K562 (cell line): ENCODE measurements around the gene CDC42SE2. TPM values are rescaled to one million over a fixed set of nuclear protein-coding genes. Genes with fewer than 3 reads are reported as not detected.

Experiments used
- ATAC-seq: fragments of 200-7000 bp; cut with Tn5 transposase; 3 replicates; pipeline ENCODE4 v1.9.1; 2020; ENCODE audit warnings: moderate library complexity
- BruUV-seq: library from RNA; stranded (reverse); fragments of 400-500 nt; replicated peaks from 2 replicates; lab custom pipeline; 2021; lab: Mats Ljungman, UMichigan
- CTCF ChIA-PET: fragments of 300-600 bp; formaldehyde crosslinking; extraction: SDS; loops from one replicate; lab custom pipeline; 2021; ENCODE audit warnings: low intra/inter-chr PET ratio; lab: Yijun Ruan, JAX
- POLR2A ChIA-PET: fragments of 300-600, 350-650 bp; sonication (Branson Sonifier 250); formaldehyde crosslinking; extraction: SDS; loops from one replicate; lab custom pipeline; 2021; ENCODE audit warnings: antibody characterized with exemption, inconsistent platforms; lab: Yijun Ruan, JAX
- DNase-seq, 4 experiments: peaks; one replicate each; pipeline versions ENCODE4 v3.0.0 to v3.0.0-alpha.2; 2011 to 2018; ENCODE audit warnings: low spot score in 3 of 4, mixed read lengths in 3 of 4; ENCODE audit errors: extremely low read depth in 1 of 4
- FAIRE-seq: peaks from 2 replicates; lab custom pipeline; 2011; peaks lifted over from hg19 to GRCh38; lab: Jason Lieb, UNC
- H2AFZ ChIP-seq: 2 replicates; pipeline ENCODE4 v1.6.0; 2011; ENCODE audit warnings: low read depth, low read length, control low read depth, inconsistent platforms
- H3K27ac ChIP-seq: fragments of 200-600 bp; 3 replicates; pipeline ENCODE4 v1.8.0; 2011; ENCODE audit warnings: low read depth, mild to moderate bottlenecking, control low read depth, inconsistent platforms, low read length, moderate library complexity, mixed read lengths; ENCODE audit errors: extremely low read depth
- H3K27me3 ChIP-seq, 2 experiments: fragments of 300-600 bp in 1 of 2; 2 replicates in 1 of 2; 3 replicates in 1 of 2; pipeline versions ENCODE4 v1.6.0 to v1.8.0; 2011; ENCODE audit warnings: inconsistent platforms in 2 of 2, low read length in 2 of 2, mild to moderate bottlenecking in 1 of 2, mixed read lengths in 1 of 2, moderate library complexity in 1 of 2; ENCODE audit not compliant: control insufficient read depth in 2 of 2, insufficient read depth in 2 of 2
- H3K36me3 ChIP-seq: fragments of 300-600 bp; 3 replicates; pipeline ENCODE4 v1.8.0; 2011; ENCODE audit warnings: mild to moderate bottlenecking, low read length, inconsistent platforms; ENCODE audit not compliant: control insufficient read depth, insufficient read depth
- H3K4me1 ChIP-seq, 2 experiments: fragments of 200-600 bp in 1 of 2; replicated peaks in 1 of 2; 2 replicates in 1 of 2; 3 replicates in 1 of 2; pipeline versions ENCODE4 v1.5.1 to v1.8.0; 2011; ENCODE audit warnings: inconsistent platforms in 2 of 2, low read length in 2 of 2, mild to moderate bottlenecking in 1 of 2, mixed read lengths in 1 of 2, moderate library complexity in 1 of 2; ENCODE audit not compliant: control insufficient read depth in 2 of 2, insufficient read depth in 2 of 2
- H3K4me2 ChIP-seq: 2 replicates; pipeline ENCODE4 v1.6.1; 2011; ENCODE audit warnings: low read length, control low read depth, inconsistent platforms, mixed read lengths; ENCODE audit not compliant: insufficient read depth
- H3K4me3 ChIP-seq: fragments of 200-600 bp; sonication (generic), shearing (Covaris generic); 2 replicates; pipeline ENCODE4 v1.5.1; 2016; ENCODE audit warnings: control low read depth, inconsistent platforms
- H3K79me2 ChIP-seq: fragments of 200-600 bp; 3 replicates; pipeline ENCODE4 v1.8.0; 2011; ENCODE audit warnings: low read length, inconsistent platforms; ENCODE audit not compliant: control insufficient read depth, insufficient read depth
- H3K9ac ChIP-seq, 2 experiments: 2 replicates each; pipeline versions ENCODE4 v1.6.0 to v1.6.1; 2011; ENCODE audit warnings: low read depth in 2 of 2, low read length in 2 of 2, control low read depth in 1 of 2, inconsistent platforms in 1 of 2, mild to moderate bottlenecking in 1 of 2, mixed read lengths in 1 of 2; ENCODE audit not compliant: insufficient read depth in 1 of 2
- H3K9me1 ChIP-seq: one replicate; pipeline ENCODE4 v1.6.0; 2011; ENCODE audit warnings: inconsistent platforms, mild to moderate bottlenecking, low read length, moderate library complexity; ENCODE audit not compliant: control insufficient read depth, insufficient read depth
- H3K9me3 ChIP-seq: replicated peaks from 2 replicates; pipeline ENCODE4 v1.5.1; 2011; ENCODE audit warnings: low read depth, low read length, inconsistent platforms; ENCODE audit not compliant: control insufficient read depth, insufficient read depth
- H4K20me1 ChIP-seq: replicated peaks from 2 replicates; pipeline ENCODE4 v1.6.1; 2011; ENCODE audit warnings: low read length, inconsistent platforms, mixed read lengths; ENCODE audit not compliant: control insufficient read depth, insufficient read depth
- FOSL1 ChIP-seq: fragments of 200-800 bp; sonication (Bioruptor generic); conservative IDR thresholded peaks from 2 replicates; pipeline ENCODE4 v1.6.1; 2016; ENCODE audit warnings: missing genetic modification characterization, missing compliant biosample characterization
- MAFF ChIP-seq: IDR thresholded peaks from 2 replicates; pipeline ENCODE4 v1.6.1; 2012; ENCODE audit warnings: low read length, improper control_type of control experiment
- PURB ChIP-seq: sonication (generic); formaldehyde crosslinking; IDR thresholded peaks from 2 replicates; pipeline ENCODE4 v1.9.0; 2021; ENCODE audit warnings: low read depth, mild to moderate bottlenecking, missing genetic modification reagents
- ZC3H8 ChIP-seq: fragments of 450-650 bp; IDR thresholded peaks from 2 replicates; pipeline ENCODE4 v1.6.1; 2017
- ZNF239 ChIP-seq: fragments of 250-450 bp; sonication (Bioruptor Pico); IDR thresholded peaks from 2 replicates; pipeline ENCODE4 v1.4.0; 2020; ENCODE audit warnings: mild to moderate bottlenecking
- ZNF384 ChIP-seq: IDR thresholded peaks from 2 replicates; pipeline ENCODE4 v1.6.1; 2012; ENCODE audit warnings: low read depth, low read length, improper control_type of control experiment
- ZNF589 ChIP-seq: fragments of 200-800 bp; sonication (Bioruptor generic); IDR thresholded peaks from 2 replicates; pipeline ENCODE4 v1.6.1; 2016; ENCODE audit warnings: low read depth, missing genetic modification characterization, missing compliant biosample characterization
- ZNF766 ChIP-seq: fragments of 200-800 bp; sonication (Bioruptor generic); conservative IDR thresholded peaks from 2 replicates; pipeline ENCODE4 v1.6.1; 2016; ENCODE audit warnings: missing genetic modification characterization, missing compliant biosample characterization
- WGBS: fragments of 100-300 bp; shearing (Covaris generic); methylation state at CpG from one replicate; pipeline ENCODE4 v1.1.6; 2016; ENCODE audit warnings: low coverage, mixed read lengths; ENCODE audit not compliant: insufficient coverage; ENCODE audit errors: missing lambda C conversion rate; 5-methylcytosine and 5-hydroxymethylcytosine counted together
- in situ Hi-C: fragments of 300-500 bp; cut with MboI; formaldehyde crosslinking; loops from 4 replicates; pipeline ENCODE4 v1.15.0; 2018; ENCODE audit warnings: inconsistent platforms, mixed read lengths
- intact Hi-C: fragments of 100-400 bp; cut with micrococcal nuclease; formaldehyde crosslinking; loops from 2 replicates; pipeline ENCODE4 v1.14.2; 2022
- polyA plus RNA-seq, 8 experiments: library from polyadenylated mRNA; depleted of rRNA in 4 of 8; stranded (reverse) in 5 of 8; unstranded in 3 of 8; fragments of >200 nt; fragmentation: Nextera tagmentation in 2 of 8; fragmentation: Illumina TruSeq in 1 of 8; extraction: Ambion mirVana in 2 of 8; extraction: Trizol in 1 of 8; gene quantifications; 2 replicates each; pipeline versions ENCODE4 v1.2.1 to v1.2.3, GENCODE V29; 2011 to 2014; ENCODE audit warnings: inconsistent platforms in 1 of 8, missing spikeins in 1 of 8
- total RNA-seq, 7 experiments: library from RNA; depleted of rRNA in 6 of 7; stranded (reverse); fragments of >200 nt in 6 of 7; fragmentation: Illumina TruSeq in 2 of 7; extraction: Trizol in 2 of 7; gene quantifications; 2 replicates each; pipeline versions ENCODE4 v1.2.1 to v1.2.3, GENCODE V29; 2011 to 2021; ENCODE audit warnings: low replicate concordance in 1 of 7
- TF ChIP-seq, protein P1 (sequence below): sonication (generic); formaldehyde crosslinking; IDR thresholded peaks from 2 replicates; pipeline ENCODE4 v1.8.0; 2022; ENCODE audit warnings: missing genetic modification reagents, mild to moderate bottlenecking, borderline replicate concordance
- TF ChIP-seq, protein P2 (sequence below): sonication (generic); IDR thresholded peaks from 2 replicates; pipeline ENCODE4 v1.6.1; 2016
- TF ChIP-seq, protein P3 (sequence below): fragments of 250-450 bp; sonication (Bioruptor Pico); IDR thresholded peaks from 2 replicates; pipeline ENCODE4 v1.4.0; 2020; ENCODE audit warnings: borderline replicate concordance

Gene CDC42SE2
- total and polyA plus RNA-seq, 9 of the 15 experiments (the other 6 are each of a cell fraction or from before 2014, with no cell fraction given): 24.8 to 44.3 (median 32.7) TPM

DNA sequence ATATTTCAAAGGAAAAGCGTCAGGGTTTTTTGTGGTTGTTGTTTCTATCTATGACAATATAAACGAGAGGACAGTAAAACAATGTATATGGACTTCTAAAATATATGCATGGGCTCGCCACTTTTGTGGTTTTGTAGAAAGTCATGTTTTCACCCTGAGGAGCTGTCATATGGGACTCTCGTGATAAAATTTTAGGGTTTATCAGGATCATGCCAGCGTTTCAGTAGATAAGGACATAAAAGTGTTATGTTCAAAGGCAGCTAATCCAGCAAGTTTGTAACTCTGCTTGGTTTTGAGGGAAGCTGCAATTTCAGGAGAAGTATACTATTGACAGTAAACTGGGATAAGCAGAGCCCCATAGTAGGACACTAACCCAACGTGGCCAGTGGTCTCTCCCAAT, 120.3 kb downstream of the CDC42SE2 start (continued):
- TF ChIP-seq, protein P1, sequence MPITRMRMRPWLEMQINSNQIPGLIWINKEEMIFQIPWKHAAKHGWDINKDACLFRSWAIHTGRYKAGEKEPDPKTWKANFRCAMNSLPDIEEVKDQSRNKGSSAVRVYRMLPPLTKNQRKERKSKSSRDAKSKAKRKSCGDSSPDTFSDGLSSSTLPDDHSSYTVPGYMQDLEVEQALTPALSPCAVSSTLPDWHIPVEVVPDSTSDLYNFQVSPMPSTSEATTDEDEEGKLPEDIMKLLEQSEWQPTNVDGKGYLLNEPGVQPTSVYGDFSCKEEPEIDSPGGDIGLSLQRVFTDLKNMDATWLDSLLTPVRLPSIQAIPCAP: no peak
- TF ChIP-seq ZC3H8 (no peak), ZNF239 (CRISPR knock-in tag) (no peak), PURB (CRISPR knock-in tag) (no peak)

GRCh38 chr5:131384616-131385214, 120.9 kb downstream of the CDC42SE2 start:
- no peak overlapping the region for H3K9ac ChIP-seq
- H4K20me1 ChIP-seq: no peaks in the 10 kb centered on the region
- FAIRE-seq: no peak
- no peak overlapping the region for H3K4me3 ChIP-seq
- no peak for TF ChIP-seq MAFF
- TF ChIP-seq FOSL1 (tag): peak; percentile 17; the same call in 1 of the 2 replicates
- TF ChIP-seq ZNF766: 0 out of 2 replicates have a peak, but pooled peaks have one; percentile 5
- 0 out of 2 replicates have a peak, but pooled peaks have one; percentile 12 for TF ChIP-seq ZNF589
- TF ChIP-seq, protein P2, sequence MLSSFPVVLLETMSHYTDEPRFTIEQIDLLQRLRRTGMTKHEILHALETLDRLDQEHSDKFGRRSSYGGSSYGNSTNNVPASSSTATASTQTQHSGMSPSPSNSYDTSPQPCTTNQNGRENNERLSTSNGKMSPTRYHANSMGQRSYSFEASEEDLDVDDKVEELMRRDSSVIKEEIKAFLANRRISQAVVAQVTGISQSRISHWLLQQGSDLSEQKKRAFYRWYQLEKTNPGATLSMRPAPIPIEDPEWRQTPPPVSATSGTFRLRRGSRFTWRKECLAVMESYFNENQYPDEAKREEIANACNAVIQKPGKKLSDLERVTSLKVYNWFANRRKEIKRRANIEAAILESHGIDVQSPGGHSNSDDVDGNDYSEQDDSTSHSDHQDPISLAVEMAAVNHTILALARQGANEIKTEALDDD: peak; percentile 72
- 0 out of 2 replicates have a peak, but pooled peaks have one; percentile 8 for TF ChIP-seq ZNF384
- TF ChIP-seq, protein P3, sequence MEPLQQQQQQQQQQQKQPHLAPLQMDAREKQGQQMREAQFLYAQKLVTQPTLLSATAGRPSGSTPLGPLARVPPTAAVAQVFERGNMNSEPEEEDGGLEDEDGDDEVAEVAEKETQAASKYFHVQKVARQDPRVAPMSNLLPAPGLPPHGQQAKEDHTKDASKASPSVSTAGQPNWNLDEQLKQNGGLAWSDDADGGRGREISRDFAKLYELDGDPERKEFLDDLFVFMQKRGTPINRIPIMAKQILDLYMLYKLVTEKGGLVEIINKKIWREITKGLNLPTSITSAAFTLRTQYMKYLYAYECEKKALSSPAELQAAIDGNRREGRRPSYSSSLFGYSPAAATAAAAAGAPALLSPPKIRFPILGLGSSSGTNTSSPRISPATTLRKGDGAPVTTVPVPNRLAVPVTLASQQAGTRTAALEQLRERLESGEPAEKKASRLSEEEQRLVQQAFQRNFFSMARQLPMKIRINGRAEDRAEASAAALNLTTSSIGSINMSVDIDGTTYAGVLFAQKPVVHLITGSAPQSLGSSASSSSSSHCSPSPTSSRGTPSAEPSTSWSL (CRISPR knock-in tag): no peak
- no peaks in the 10 kb centered on the region for H3K9me3 ChIP-seq
- H3K9me1 ChIP-seq: no peaks in the 10 kb centered on the region
- H3K36me3 ChIP-seq: peaks cover 41% of the 10 kb centered on the region
- peak; percentile 3; the same call in 1 of the 3 replicates for ATAC-seq
- in situ Hi-C loops: loop anchor here (5.0 to 25.0 kb wide), 2 partner anchors 217 to 497 kb away; partner anchors contain the start of gene HINT1
- peaks cover 6 to 47% of the 10 kb centered on the region in 2 experiments for H3K4me1 ChIP-seq
- H3K4me2 ChIP-seq: peak overlapping the region; percentile 40; the same call in 1 of the 2 replicates
- POLR2A ChIA-PET: interaction anchor here (0.6 to 1.5 kb wide), 4 partner anchors 12 to 234 kb away, joined by 3 to 8 read pairs (median 4); no protein-coding TSS in a partner anchor
- DNase-seq: peak in 1 of 4 experiments; percentile 22
- intact Hi-C loops: loop anchor here (5.0 to 10.0 kb wide), 2 partner anchors 272 to 490 kb away; no protein-coding TSS in a partner anchor
- peak overlapping the region; percentile 42; the same call in 2 of the 3 replicates for H3K27ac ChIP-seq
- CTCF ChIA-PET: no interaction called here
- H3K79me2 ChIP-seq: peaks cover 51% of the 10 kb centered on the region
- WGBS: 67% methylated on average over 3 of the region's 3 CpGs
- H2AFZ ChIP-seq: no peak overlapping the region
- no peaks in the 10 kb centered on the region for H3K27me3 ChIP-seq
- no TSS peak for BruUV-seq
